ENCODE data around the gene EXOSC9.

DNA sequence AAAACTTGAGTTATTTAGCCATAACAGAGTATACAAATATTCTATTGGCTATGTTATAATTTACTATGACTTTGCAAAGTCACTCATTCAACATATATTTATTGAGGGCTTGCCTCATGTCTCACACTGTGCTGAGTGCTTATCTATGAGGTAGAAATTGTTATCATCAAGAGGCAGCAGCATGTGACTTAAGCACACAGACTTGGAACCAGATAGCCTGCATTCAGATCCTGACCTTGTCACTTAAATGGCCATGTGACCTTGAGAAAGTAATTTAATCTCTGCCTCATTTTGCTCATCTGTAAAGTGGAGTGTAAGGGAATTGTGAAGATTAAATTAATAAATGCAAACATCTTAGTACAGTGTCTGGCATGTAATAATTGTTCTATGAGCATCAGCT is 10.1 kb upstream of the EXOSC9 start:
- no peak for TF ChIP-seq POLR2A (IDR thresholded peaks at IDR 0.05)
- TF ChIP-seq, protein P1, sequence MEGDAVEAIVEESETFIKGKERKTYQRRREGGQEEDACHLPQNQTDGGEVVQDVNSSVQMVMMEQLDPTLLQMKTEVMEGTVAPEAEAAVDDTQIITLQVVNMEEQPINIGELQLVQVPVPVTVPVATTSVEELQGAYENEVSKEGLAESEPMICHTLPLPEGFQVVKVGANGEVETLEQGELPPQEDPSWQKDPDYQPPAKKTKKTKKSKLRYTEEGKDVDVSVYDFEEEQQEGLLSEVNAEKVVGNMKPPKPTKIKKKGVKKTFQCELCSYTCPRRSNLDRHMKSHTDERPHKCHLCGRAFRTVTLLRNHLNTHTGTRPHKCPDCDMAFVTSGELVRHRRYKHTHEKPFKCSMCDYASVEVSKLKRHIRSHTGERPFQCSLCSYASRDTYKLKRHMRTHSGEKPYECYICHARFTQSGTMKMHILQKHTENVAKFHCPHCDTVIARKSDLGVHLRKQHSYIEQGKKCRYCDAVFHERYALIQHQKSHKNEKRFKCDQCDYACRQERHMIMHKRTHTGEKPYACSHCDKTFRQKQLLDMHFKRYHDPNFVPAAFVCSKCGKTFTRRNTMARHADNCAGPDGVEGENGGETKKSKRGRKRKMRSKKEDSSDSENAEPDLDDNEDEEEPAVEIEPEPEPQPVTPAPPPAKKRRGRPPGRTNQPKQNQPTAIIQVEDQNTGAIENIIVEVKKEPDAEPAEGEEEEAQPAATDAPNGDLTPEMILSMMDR (IDR thresholded peaks at IDR 0.05) = no peak
